AG10803 (cell line): ENCODE measurements around the gene TRMT61A.

Experiments used
- DNase-seq: peaks from one replicate; pipeline ENCODE4 v3.0.0; 2010; ENCODE audit warnings: low read depth
- H3K4me3 ChIP-seq: 2 replicates; pipeline ENCODE4 v1.5.1; 2011; ENCODE audit warnings: mild to moderate bottlenecking, low read length, control low read depth
- CTCF ChIP-seq: conservative IDR thresholded peaks from 2 replicates; pipeline ENCODE4 v1.5.1; 2011; ENCODE audit warnings: mild to moderate bottlenecking, low read length, control low read depth, inconsistent platforms

The TRMT61A gene

DNA sequence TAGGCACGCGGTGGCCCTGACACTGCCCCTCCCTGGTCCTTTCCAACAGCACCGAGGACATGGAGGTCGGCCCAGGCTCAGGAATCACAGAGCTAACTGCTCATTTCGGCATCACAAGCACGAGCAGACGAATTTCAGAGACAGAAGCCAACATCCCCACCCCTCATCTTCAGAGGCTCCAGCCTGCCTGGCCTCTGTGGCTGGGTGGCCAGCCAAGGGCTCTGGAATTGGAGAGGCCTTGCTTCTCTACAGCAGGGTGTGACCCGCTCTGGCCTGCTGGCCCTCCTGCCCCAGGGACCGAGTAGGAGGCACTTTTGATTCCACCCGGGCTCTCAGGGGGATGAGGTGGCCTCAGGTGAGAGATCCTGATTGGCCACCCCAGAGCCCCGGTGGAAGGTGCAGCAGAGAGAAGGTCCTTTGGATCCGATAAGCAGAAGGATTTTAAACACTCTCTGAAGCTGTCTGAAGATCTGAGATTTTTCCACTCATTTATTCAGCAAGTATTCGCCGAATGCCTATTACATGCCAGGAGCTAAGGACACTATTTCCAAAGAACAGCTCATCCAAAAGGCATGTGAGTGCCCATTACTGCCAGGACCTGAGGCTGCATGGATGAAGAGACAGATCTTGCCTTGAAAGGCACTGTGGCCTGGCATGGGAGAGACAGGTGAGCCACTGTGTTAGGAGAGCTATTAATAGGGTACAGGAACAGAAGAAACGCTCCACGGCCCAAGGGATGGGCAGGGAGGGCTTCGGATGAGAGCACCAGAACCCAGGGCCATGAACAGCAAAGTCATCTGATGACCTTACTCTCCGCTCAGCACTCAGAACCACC is 23.2 kb downstream of the TRMT61A start:
- DNase-seq = peak; percentile 86
- TF ChIP-seq CTCF = no peak
- H3K4me3 ChIP-seq = peak overlapping the region; percentile 35

DNA sequence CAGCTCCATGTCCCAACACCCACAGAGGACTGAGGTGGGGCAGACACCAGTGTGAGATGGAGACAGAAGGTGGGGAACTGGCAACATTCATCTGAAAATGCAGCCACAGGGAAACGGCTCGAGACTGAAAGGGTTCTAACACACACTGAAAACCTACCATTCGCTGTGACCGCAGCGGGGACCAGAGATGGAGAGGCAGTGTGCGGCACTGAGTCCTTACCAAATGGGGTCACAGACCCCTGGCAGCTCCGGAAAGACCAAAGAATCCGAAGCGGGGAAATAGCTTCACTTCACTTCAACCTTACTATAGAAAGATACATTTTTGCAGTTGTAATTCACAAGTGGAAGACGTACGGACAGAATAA is 23.8 kb downstream of the TRMT61A start:
- no peak for TF ChIP-seq CTCF
- H3K4me3 ChIP-seq = no peak overlapping the region
- DNase-seq = no peak

GRCh38 chr14:103555559-103556337 is 26.8 kb downstream of the TRMT61A start:
- DNase-seq = no peak

GRCh38 chr14:103556946-103557758 is 28.2 kb downstream of the TRMT61A start:
- no peak overlapping the region for H3K4me3 ChIP-seq
- no peak for TF ChIP-seq CTCF
- no peak for DNase-seq

More at GRCh38 chr14:103555559-103556337, 26.8 kb downstream of the TRMT61A start:
- no peak overlapping the region for H3K4me3 ChIP-seq
- TF ChIP-seq CTCF = no peak

DNA sequence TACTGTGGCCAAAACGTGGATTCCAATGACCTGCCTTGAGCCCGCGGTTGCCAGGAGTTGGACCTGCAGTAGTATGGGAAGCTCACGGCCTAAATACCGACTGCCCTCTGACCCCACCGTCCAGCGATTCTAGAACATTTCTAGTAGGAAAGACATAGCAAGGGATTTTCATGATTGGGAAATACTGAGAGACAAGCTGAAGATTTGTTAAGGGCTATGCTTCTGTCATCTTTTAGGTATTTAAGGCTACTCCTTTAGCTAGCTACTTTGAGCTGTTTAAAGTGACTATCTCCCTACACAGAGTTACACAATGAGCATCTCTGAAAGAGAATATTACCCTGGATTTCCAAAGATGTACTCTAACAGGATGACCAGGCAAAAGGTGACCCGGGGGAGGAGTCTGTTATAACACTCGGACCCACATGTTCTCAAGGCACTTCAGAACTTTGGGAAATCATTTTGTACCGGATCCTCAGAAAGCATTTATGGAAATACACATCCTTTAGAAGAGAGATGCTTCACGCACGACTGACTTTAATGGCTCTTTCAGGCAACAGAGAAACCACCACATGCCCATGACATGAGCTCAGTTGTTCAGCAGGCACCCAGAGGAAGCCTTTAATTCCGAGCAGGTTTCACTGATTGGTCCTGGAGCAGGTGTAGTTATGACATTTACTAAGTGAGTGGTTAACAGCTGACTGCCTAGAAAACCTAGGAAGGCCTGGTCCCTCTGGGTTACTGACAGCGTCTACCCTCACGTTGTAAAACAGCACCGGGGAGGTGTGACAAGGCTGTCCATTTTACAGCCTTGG is 29.3 kb downstream of the TRMT61A start:
- DNase-seq = peak; percentile 83
- TF ChIP-seq CTCF = no peak
- H3K4me3 ChIP-seq = no peak overlapping the region

DNA sequence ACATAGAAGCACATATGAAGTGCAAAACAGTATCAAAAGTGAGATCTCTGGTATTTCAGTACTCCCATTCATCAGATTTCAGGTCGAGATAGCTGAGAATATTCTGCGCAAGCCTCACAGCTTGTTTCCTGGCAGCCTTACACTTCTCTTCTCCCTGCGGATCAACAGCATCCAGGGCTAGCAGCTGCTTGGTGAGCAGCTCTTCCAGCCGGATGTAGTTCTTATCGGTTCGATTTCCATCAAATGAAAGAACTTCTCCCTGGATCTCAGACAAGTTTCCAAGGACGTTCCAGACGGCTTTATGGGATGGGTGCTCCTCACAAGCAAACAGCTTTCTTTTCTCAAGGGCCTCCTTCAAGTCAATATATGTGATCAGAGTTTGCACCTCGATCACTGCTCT is 30.8 kb downstream of the TRMT61A start:
- no peak overlapping the region for H3K4me3 ChIP-seq
- DNase-seq = no peak
- TF ChIP-seq CTCF = no peak
